H9 (cell line): Measurements from ENCODE around the gene CCR9. TPM values are rescaled to one million over a fixed set of nuclear protein-coding genes. Genes with fewer than 3 reads are reported as not detected.

ENCODE experiments used
- DNase-seq: peaks from one replicate; pipeline ENCODE4 v3.0.0-alpha.2; 2017
- H2AFZ ChIP-seq: one replicate; pipeline ENCODE4 v1.6.1; 2013; ENCODE audit warnings: mild to moderate bottlenecking, low read length, control low read depth, moderate library complexity
- H2AK5ac ChIP-seq: 2 replicates; pipeline ENCODE4 v1.6.1; 2013; ENCODE audit warnings: low read length, control low read depth, mixed read lengths; ENCODE audit not compliant: insufficient read length
- H2BK120ac ChIP-seq: one replicate; pipeline ENCODE4 v1.6.1; 2013; ENCODE audit warnings: low read depth, mild to moderate bottlenecking, low read length, control low read depth, inconsistent platforms; ENCODE audit not compliant: poor library complexity, severe bottlenecking
- H2BK12ac ChIP-seq: 2 replicates; pipeline ENCODE4 v1.6.1; 2013; ENCODE audit warnings: low read length, control low read depth, mixed read lengths, low read depth; ENCODE audit not compliant: insufficient read length
- H2BK15ac ChIP-seq: 2 replicates; pipeline ENCODE4 v1.6.1; 2013; ENCODE audit warnings: low read depth, low read length, control low read depth
- H2BK20ac ChIP-seq: one replicate; pipeline ENCODE4 v1.6.1; 2013; ENCODE audit warnings: low read depth, mild to moderate bottlenecking, low read length, control low read depth, inconsistent platforms; ENCODE audit not compliant: poor library complexity, severe bottlenecking
- H2BK5ac ChIP-seq: 2 replicates; pipeline ENCODE4 v1.6.1; 2013; ENCODE audit warnings: low read length, control low read depth, mixed read lengths; ENCODE audit not compliant: insufficient read length
- H3K14ac ChIP-seq: 2 replicates; pipeline ENCODE4 v1.6.1; 2013; ENCODE audit warnings: low read length, control low read depth; ENCODE audit not compliant: insufficient read depth
- H3K18ac ChIP-seq: 2 replicates; pipeline ENCODE4 v1.6.1; 2013; ENCODE audit warnings: low read depth, mild to moderate bottlenecking, mixed read lengths, low read length, control low read depth; ENCODE audit not compliant: insufficient read length
- H3K23ac ChIP-seq: 2 replicates; pipeline ENCODE4 v1.6.1; 2013; ENCODE audit warnings: low read length, control low read depth, mixed read lengths, low read depth; ENCODE audit not compliant: insufficient read length
- H3K23me2 ChIP-seq: 2 replicates; pipeline ENCODE4 v1.6.1; 2013; ENCODE audit warnings: low read depth, mild to moderate bottlenecking, mixed read lengths, low read length, control low read depth; ENCODE audit not compliant: insufficient read length, poor library complexity, severe bottlenecking
- H3K27ac ChIP-seq: 2 replicates; pipeline ENCODE4 v1.5.1; 2013; ENCODE audit warnings: low read length, control low read depth, mixed read lengths, low read depth; ENCODE audit not compliant: insufficient read length
- H3K27me3 ChIP-seq: 2 replicates; pipeline ENCODE4 v1.6.1; 2013; ENCODE audit warnings: low read length, control low read depth, inconsistent platforms; ENCODE audit not compliant: insufficient read depth
- H3K4ac ChIP-seq: 2 replicates; pipeline ENCODE4 v1.6.1; 2013; ENCODE audit warnings: low read depth, mild to moderate bottlenecking, control low read depth, inconsistent platforms, low read length, moderate library complexity
- H3K4me1 ChIP-seq: 2 replicates; pipeline ENCODE4 v1.6.1; 2013; ENCODE audit warnings: low read length, control low read depth, inconsistent platforms; ENCODE audit not compliant: insufficient read depth
- H3K4me2 ChIP-seq: 2 replicates; pipeline ENCODE4 v1.6.1; 2013; ENCODE audit warnings: low read length, control low read depth, mixed read lengths; ENCODE audit not compliant: insufficient read length, insufficient read depth
- H3K56ac ChIP-seq: 2 replicates; pipeline ENCODE4 v1.6.1; 2013; ENCODE audit warnings: low read depth, mild to moderate bottlenecking, mixed read lengths, low read length, control low read depth; ENCODE audit not compliant: insufficient read length
- H3K79me1 ChIP-seq: 2 replicates; pipeline ENCODE4 v1.6.1; 2013; ENCODE audit warnings: low read depth, mild to moderate bottlenecking, moderate library complexity, low read length, control low read depth, inconsistent platforms; ENCODE audit not compliant: insufficient read depth, poor library complexity, severe bottlenecking
- H3K79me2 ChIP-seq: 2 replicates; pipeline ENCODE4 v1.6.1; 2013; ENCODE audit warnings: low read length, control low read depth, inconsistent platforms; ENCODE audit not compliant: insufficient read depth
- H3K9ac ChIP-seq: 2 replicates; pipeline ENCODE4 v1.6.1; 2013; ENCODE audit warnings: low read length, control low read depth, mixed read lengths; ENCODE audit not compliant: insufficient read length; ENCODE audit errors: extremely low read depth
- H3K9me3 ChIP-seq: one replicate; pipeline ENCODE4 v1.6.1; 2013; ENCODE audit warnings: low read depth, low read length, inconsistent platforms; ENCODE audit not compliant: control insufficient read depth
- H3T11ph ChIP-seq: one replicate; pipeline ENCODE4 v1.6.1; 2013; ENCODE audit warnings: mild to moderate bottlenecking, low read length, control low read depth, inconsistent platforms
- H4K20me1 ChIP-seq: one replicate; pipeline ENCODE4 v1.6.1; 2013; ENCODE audit not compliant: control insufficient read depth, insufficient read length, insufficient read depth
- H4K5ac ChIP-seq: 2 replicates; pipeline ENCODE4 v1.6.1; 2013; ENCODE audit warnings: low read depth, mild to moderate bottlenecking, mixed read lengths, low read length, control low read depth; ENCODE audit not compliant: insufficient read length
- H4K8ac ChIP-seq: replicated peaks from 2 replicates; pipeline ENCODE4 v1.6.1; 2013; ENCODE audit warnings: low read length, control low read depth, mixed read lengths, low read depth; ENCODE audit not compliant: insufficient read length
- H4K91ac ChIP-seq: 2 replicates; pipeline ENCODE4 v1.6.1; 2013; ENCODE audit warnings: low read depth, mild to moderate bottlenecking, moderate library complexity, mixed read lengths, low read length, control low read depth; ENCODE audit not compliant: insufficient read length
- H3K27ac Mint-ChIP-seq, 3 experiments: 2 replicates in 2 of 3; 3 replicates in 1 of 3; pipeline ENCODE4 v1.8.0; 2020 to 2021; ENCODE audit warnings: mixed read lengths in 3 of 3, mild to moderate bottlenecking in 1 of 3, moderate library complexity in 1 of 3
- H3K27me3 Mint-ChIP-seq: 2 replicates; pipeline ENCODE4 v1.8.0; 2021; ENCODE audit warnings: low read depth, mild to moderate bottlenecking, moderate library complexity, mixed read lengths
- H3K36me3 Mint-ChIP-seq, 3 experiments: 2 replicates in 2 of 3; 3 replicates in 1 of 3; pipeline ENCODE4 v1.8.0; 2020 to 2021; ENCODE audit warnings: low read depth in 3 of 3, mixed read lengths in 3 of 3; ENCODE audit not compliant: insufficient read depth in 1 of 3
- H3K4me1 Mint-ChIP-seq, 2 experiments: 2 replicates each; pipeline ENCODE4 v1.8.0; 2020; ENCODE audit warnings: mixed read lengths in 2 of 2
- H3K4me3 Mint-ChIP-seq, 2 experiments: 2 replicates in 1 of 2; 3 replicates in 1 of 2; pipeline ENCODE4 v1.8.0; 2020 to 2021; ENCODE audit warnings: mild to moderate bottlenecking in 2 of 2, mixed read lengths in 2 of 2, moderate library complexity in 1 of 2
- H3K9me3 Mint-ChIP-seq, 2 experiments: 2 replicates in 1 of 2; 3 replicates in 1 of 2; pipeline ENCODE4 v1.8.0; 2020; ENCODE audit warnings: mild to moderate bottlenecking in 2 of 2, mixed read lengths in 2 of 2, moderate library complexity in 1 of 2
- WGBS: extraction: QIAGEN DNeasy Blood & Tissue Kit; methylation state at CpG from one replicate; pipeline ENCODE4 v1.1.7; 2013; ENCODE audit warnings: missing lambda C conversion rate, low lambda C conversion rate, mixed read lengths; ENCODE audit not compliant: insufficient read length; ENCODE audit errors: extremely low coverage; 5-methylcytosine and 5-hydroxymethylcytosine counted together
- total RNA-seq: library from RNA; stranded (reverse); gene quantifications from 2 replicates; pipeline ENCODE4 v1.2.1, GENCODE V29; 2021
- TF ChIP-seq, protein P1 (sequence below): fragments of 200-600 bp; sonication (generic); conservative IDR thresholded peaks from 3 replicates; pipeline ENCODE4 v1.8.0; 2021; ENCODE audit warnings: antibody characterized with exemption, mild to moderate bottlenecking

The CCR9 gene
- total RNA-seq, 1 experiment from 2014 or later: not detected

DNA sequence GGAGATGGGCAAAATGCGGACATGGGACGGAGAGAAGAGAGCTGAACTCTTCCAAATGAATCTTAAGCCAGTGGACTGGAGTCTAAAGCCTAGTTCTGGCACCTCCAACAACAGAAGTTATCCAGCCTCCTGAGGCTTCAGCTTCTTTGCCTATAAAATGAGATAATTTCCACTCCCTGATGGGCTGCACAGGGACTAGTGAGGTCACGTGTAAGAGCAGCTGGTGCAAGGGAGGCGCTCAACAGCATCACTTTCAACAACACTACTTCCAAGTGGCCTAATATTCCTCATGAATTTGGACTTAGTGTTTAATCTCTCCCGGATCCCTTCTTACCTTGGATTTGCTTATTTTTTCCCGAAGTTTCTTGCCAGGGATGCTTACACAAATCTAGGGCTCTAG is 65.6 kb downstream of the CCR9 start:
- no peak overlapping the region for H3K14ac ChIP-seq
- H3K4ac ChIP-seq: no peak overlapping the region
- Mint-ChIP-seq H3K36me3 (peaks cover 15 to 79% (median 77%) of the 10 kb centered on the region in 3 experiments; a peak in 6 of 7 replicates), H3K9me3 (no peaks in the 10 kb centered on the region), H3K4me3 (no peak overlapping the region), H3K4me1 (no peaks in the 10 kb centered on the region), H3K27me3 (no peaks in the 10 kb centered on the region), H3K27ac (no peak overlapping the region)
- no peak overlapping the region for H3K56ac ChIP-seq
- H2BK12ac ChIP-seq: no peak overlapping the region
- no peak overlapping the region for H2BK5ac ChIP-seq
- TF ChIP-seq, protein P1, sequence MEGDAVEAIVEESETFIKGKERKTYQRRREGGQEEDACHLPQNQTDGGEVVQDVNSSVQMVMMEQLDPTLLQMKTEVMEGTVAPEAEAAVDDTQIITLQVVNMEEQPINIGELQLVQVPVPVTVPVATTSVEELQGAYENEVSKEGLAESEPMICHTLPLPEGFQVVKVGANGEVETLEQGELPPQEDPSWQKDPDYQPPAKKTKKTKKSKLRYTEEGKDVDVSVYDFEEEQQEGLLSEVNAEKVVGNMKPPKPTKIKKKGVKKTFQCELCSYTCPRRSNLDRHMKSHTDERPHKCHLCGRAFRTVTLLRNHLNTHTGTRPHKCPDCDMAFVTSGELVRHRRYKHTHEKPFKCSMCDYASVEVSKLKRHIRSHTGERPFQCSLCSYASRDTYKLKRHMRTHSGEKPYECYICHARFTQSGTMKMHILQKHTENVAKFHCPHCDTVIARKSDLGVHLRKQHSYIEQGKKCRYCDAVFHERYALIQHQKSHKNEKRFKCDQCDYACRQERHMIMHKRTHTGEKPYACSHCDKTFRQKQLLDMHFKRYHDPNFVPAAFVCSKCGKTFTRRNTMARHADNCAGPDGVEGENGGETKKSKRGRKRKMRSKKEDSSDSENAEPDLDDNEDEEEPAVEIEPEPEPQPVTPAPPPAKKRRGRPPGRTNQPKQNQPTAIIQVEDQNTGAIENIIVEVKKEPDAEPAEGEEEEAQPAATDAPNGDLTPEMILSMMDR: no peak
- no peak overlapping the region for H3T11ph ChIP-seq
- DNase-seq: no peak
- no CpG with 5 or more reads among the region's 6 CpGs for WGBS
- H3K79me1 ChIP-seq: no peaks in the 10 kb centered on the region
- H3K4me2 ChIP-seq: no peak overlapping the region
- no peaks in the 10 kb centered on the region for H4K20me1 ChIP-seq
- no peak overlapping the region for H4K91ac ChIP-seq
- no peak overlapping the region for H4K8ac ChIP-seq
- H3K79me2 ChIP-seq: no peaks in the 10 kb centered on the region
- H3K27ac ChIP-seq: no peak overlapping the region
- H3K23me2 ChIP-seq: no peaks in the 10 kb centered on the region
- no peaks in the 10 kb centered on the region for H3K4me1 ChIP-seq
- no peak overlapping the region for H3K18ac ChIP-seq
- no peak overlapping the region for H2BK15ac ChIP-seq
- no peak overlapping the region for H2AK5ac ChIP-seq
- H3K27me3 ChIP-seq: no peaks in the 10 kb centered on the region
- H4K5ac ChIP-seq: no peak overlapping the region
- no peak overlapping the region for H3K23ac ChIP-seq
- H2BK120ac ChIP-seq: no peak overlapping the region
- no peaks in the 10 kb centered on the region for H3K9me3 ChIP-seq
- H3K9ac ChIP-seq: no peak overlapping the region
- H2AFZ ChIP-seq: no peak overlapping the region
- no peak overlapping the region for H2BK20ac ChIP-seq
